ENCODE data around the gene TM9SF1. TPM values are rescaled to one million over a fixed set of nuclear protein-coding genes. Genes with fewer than 3 reads are reported as not detected.
A peak's percentile ranks its signal among the peaks of the same experiment; 100 is the strongest.

Gene TM9SF1
- total and polyA plus RNA-seq, 9 of the 15 experiments (the other 6 are each of a cell fraction or from before 2014, with no cell fraction given) = 5.3 to 20.3 (median 11.8) TPM

DNA sequence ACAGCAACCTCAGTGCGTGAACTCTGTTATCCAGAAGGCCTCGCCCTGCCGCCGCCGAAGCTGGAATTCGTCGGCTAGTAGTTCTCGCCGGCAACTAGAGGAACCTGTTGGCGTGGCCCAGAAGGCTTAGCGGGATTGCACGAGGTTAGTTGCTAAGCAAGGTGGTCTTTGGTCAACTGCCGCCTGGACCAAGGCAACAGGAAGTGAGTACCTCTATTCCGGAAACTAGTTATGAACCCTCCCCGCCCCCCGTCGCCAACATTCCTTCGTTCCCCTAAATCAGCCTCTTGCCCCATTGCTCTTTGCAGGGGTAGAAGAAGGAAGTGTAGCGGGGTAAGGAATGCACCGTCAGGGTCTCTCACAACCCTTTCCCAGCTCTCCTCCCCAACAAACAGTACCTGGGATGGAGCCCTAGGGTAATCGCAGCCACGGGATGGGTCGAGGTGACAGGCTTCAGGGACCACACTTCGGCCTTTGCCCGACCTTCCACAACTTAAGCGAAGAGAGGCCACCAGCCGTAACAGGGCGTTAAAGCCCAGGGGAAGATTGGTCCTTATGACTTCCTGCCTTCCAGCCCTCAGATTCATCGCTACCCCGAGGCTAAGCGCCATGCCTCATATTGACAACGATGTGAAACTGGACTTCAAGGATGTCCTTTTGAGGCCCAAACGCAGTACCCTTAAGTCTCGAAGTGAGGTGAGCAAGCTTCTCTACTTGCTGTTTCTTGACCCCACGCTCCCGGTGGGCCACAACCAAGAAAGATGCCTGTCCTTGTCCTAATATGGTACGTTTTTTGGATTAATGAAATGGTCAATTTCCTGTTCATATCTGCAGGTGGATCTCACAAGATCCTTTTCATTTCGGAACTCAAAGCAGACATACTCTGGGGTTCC is 37.6 kb upstream of the TM9SF1 start, which contains the start of gene GMPR2 (continued):
- TF ChIP-seq, protein P1, sequence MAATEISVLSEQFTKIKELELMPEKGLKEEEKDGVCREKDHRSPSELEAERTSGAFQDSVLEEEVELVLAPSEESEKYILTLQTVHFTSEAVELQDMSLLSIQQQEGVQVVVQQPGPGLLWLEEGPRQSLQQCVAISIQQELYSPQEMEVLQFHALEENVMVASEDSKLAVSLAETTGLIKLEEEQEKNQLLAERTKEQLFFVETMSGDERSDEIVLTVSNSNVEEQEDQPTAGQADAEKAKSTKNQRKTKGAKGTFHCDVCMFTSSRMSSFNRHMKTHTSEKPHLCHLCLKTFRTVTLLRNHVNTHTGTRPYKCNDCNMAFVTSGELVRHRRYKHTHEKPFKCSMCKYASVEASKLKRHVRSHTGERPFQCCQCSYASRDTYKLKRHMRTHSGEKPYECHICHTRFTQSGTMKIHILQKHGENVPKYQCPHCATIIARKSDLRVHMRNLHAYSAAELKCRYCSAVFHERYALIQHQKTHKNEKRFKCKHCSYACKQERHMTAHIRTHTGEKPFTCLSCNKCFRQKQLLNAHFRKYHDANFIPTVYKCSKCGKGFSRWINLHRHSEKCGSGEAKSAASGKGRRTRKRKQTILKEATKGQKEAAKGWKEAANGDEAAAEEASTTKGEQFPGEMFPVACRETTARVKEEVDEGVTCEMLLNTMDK (IDR thresholded peaks at IDR 0.05; ENCODE audit: borderline replicate concordance, insufficient read depth, low read depth, low read length, poor library complexity, severe bottlenecking) = no peak
- TF ChIP-seq ZNF212 (CRISPR knock-in tag; IDR thresholded peaks at IDR 0.05) = no peak
- peak; percentile 61; the same call in 1 of the 2 replicates for TF ChIP-seq ELF1 (tag; IDR thresholded peaks at IDR 0.05)
- no peak for TF ChIP-seq ZNF444 (CRISPR knock-in tag; IDR thresholded peaks at IDR 0.05)
- TF ChIP-seq, protein P2, sequence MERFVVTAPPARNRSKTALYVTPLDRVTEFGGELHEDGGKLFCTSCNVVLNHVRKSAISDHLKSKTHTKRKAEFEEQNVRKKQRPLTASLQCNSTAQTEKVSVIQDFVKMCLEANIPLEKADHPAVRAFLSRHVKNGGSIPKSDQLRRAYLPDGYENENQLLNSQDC (CRISPR knock-in tag; IDR thresholded peaks at IDR 0.05) = no peak
- TF ChIP-seq ZNF696 (CRISPR knock-in tag; conservative IDR thresholded peaks at IDR 0.05) = no peak
- TF ChIP-seq BRCA1 (IDR thresholded peaks at IDR 0.05) = no peak
- no peak for TF ChIP-seq BRCA1 (CRISPR knock-in tag; IDR thresholded peaks at IDR 0.05)
- TF ChIP-seq, protein P3, sequence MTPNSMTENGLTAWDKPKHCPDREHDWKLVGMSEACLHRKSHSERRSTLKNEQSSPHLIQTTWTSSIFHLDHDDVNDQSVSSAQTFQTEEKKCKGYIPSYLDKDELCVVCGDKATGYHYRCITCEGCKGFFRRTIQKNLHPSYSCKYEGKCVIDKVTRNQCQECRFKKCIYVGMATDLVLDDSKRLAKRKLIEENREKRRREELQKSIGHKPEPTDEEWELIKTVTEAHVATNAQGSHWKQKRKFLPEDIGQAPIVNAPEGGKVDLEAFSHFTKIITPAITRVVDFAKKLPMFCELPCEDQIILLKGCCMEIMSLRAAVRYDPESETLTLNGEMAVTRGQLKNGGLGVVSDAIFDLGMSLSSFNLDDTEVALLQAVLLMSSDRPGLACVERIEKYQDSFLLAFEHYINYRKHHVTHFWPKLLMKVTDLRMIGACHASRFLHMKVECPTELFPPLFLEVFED (CRISPR knock-in tag; conservative IDR thresholded peaks at IDR 0.05) = no peak
- TF ChIP-seq, protein P4, sequence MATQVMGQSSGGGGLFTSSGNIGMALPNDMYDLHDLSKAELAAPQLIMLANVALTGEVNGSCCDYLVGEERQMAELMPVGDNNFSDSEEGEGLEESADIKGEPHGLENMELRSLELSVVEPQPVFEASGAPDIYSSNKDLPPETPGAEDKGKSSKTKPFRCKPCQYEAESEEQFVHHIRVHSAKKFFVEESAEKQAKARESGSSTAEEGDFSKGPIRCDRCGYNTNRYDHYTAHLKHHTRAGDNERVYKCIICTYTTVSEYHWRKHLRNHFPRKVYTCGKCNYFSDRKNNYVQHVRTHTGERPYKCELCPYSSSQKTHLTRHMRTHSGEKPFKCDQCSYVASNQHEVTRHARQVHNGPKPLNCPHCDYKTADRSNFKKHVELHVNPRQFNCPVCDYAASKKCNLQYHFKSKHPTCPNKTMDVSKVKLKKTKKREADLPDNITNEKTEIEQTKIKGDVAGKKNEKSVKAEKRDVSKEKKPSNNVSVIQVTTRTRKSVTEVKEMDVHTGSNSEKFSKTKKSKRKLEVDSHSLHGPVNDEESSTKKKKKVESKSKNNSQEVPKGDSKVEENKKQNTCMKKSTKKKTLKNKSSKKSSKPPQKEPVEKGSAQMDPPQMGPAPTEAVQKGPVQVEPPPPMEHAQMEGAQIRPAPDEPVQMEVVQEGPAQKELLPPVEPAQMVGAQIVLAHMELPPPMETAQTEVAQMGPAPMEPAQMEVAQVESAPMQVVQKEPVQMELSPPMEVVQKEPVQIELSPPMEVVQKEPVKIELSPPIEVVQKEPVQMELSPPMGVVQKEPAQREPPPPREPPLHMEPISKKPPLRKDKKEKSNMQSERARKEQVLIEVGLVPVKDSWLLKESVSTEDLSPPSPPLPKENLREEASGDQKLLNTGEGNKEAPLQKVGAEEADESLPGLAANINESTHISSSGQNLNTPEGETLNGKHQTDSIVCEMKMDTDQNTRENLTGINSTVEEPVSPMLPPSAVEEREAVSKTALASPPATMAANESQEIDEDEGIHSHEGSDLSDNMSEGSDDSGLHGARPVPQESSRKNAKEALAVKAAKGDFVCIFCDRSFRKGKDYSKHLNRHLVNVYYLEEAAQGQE (IDR thresholded peaks at IDR 0.05; ENCODE audit: borderline replicate concordance) = no peak
- TF ChIP-seq, protein P4 (CRISPR knock-in tag; IDR thresholded peaks at IDR 0.05; ENCODE audit: low read depth) = no peak
- no peak for TF ChIP-seq NR2C2 (CRISPR knock-in tag; IDR thresholded peaks at IDR 0.05)
- TF ChIP-seq NR2C2 (tag; IDR thresholded peaks at IDR 0.05) = peak; percentile 97
- no peak for TF ChIP-seq CREM (IDR thresholded peaks at IDR 0.05; ENCODE audit: low read depth)
- no peak for TF ChIP-seq ZNF766 (CRISPR knock-in tag; conservative IDR thresholded peaks at IDR 0.05)
